Stomach (tissue), 4 donors: ENCODE results near the gene STT3A.

ENCODE experiments used
- CTCF ChIP-seq, 7 experiments: fragments of 450-650 bp in 4 of 7; fragments of 200-600 bp in 3 of 7; sonication (generic) in 3 of 7; IDR thresholded peaks; one replicate each; pipeline ENCODE4 v1.5.1; 2016 to 2019; ENCODE audit warnings: antibody characterized with exemption in 7 of 7, control low read depth in 2 of 7, mild to moderate bottlenecking in 1 of 7
- POLR2A ChIP-seq, 4 donors: fragments of 450-650 bp; IDR thresholded peaks; one replicate each; pipeline ENCODE4 v1.6.1; 2016; ENCODE audit warnings: antibody characterized with exemption in 4 of 4, control low read depth in 2 of 4, mild to moderate bottlenecking in 1 of 4, moderate library complexity in 1 of 4

- TF ChIP-seq CTCF (IDR thresholded peaks at IDR 0.05) (no peak), POLR2A (IDR thresholded peaks at IDR 0.05) (no peak)
Observed at GRCh38 chr11:125579811-125580210, 12.8 kb upstream of the STT3A start.
